Cardiac muscle cell (in vitro differentiated cells and primary cell): Measurements from ENCODE around the gene CHKA. TPM values are rescaled to one million over a fixed set of nuclear protein-coding genes. Genes with fewer than 3 reads are reported as not detected.

Source experiments
- DNase-seq, 2 donors: peaks; one replicate each; pipeline versions ENCODE4 v3.0.0 to v3.0.0-alpha.2; 2010 to 2017; ENCODE audit warnings: low read depth in 1 of 2, low spot score in 1 of 2
- H3K27ac ChIP-seq: fragments of 200-600 bp; sonication (generic); 2 replicates; pipeline ENCODE4 v1.5.1; 2016
- H3K27me3 ChIP-seq: fragments of 200-600 bp; sonication (generic); 2 replicates; pipeline ENCODE4 v1.6.0; 2016; ENCODE audit warnings: control low read depth
- H3K36me3 ChIP-seq: fragments of 200-600 bp; sonication (generic); 2 replicates; pipeline ENCODE4 v1.5.1; 2016; ENCODE audit warnings: control low read depth
- H3K4me1 ChIP-seq: fragments of 200-600 bp; sonication (generic); 2 replicates; pipeline ENCODE4 v1.8.1; 2017; ENCODE audit warnings: low read depth, mild to moderate bottlenecking, mixed run types
- H3K4me3 ChIP-seq: fragments of 200-600 bp; sonication (generic); 2 replicates; pipeline ENCODE4 v1.5.1; 2016; ENCODE audit warnings: mild to moderate bottlenecking
- H3K9me3 ChIP-seq: fragments of 200-600 bp; sonication (generic); 2 replicates; pipeline ENCODE4 v1.5.1; 2017; ENCODE audit warnings: low read depth, mild to moderate bottlenecking, control low read depth
- polyA plus RNA-seq: library from polyadenylated mRNA; unstranded; fragments of >200 nt; fragmentation: Nextera tagmentation; extraction: Ambion mirVana; gene quantifications from 2 replicates; pipeline ENCODE4 v1.2.1, GENCODE V29; 2016
- total RNA-seq: library from RNA; depleted of rRNA; stranded (reverse); fragments of >200 nt; gene quantifications from 2 replicates; pipeline ENCODE4 v1.2.3, GENCODE V29; 2016
- TF ChIP-seq, protein P1 (sequence below): IDR thresholded peaks from 2 replicates; pipeline ENCODE4 v1.5.1; 2012; ENCODE audit warnings: low read depth, mild to moderate bottlenecking, low read length

The CHKA gene
- total and polyA plus RNA-seq, 2 experiments from 2014 or later, result 37.6 to 143 TPM

- no peak overlapping the region for H3K4me3 ChIP-seq
- peak in 1 of 2 donors; percentile 30 for DNase-seq
- TF ChIP-seq, protein P1, sequence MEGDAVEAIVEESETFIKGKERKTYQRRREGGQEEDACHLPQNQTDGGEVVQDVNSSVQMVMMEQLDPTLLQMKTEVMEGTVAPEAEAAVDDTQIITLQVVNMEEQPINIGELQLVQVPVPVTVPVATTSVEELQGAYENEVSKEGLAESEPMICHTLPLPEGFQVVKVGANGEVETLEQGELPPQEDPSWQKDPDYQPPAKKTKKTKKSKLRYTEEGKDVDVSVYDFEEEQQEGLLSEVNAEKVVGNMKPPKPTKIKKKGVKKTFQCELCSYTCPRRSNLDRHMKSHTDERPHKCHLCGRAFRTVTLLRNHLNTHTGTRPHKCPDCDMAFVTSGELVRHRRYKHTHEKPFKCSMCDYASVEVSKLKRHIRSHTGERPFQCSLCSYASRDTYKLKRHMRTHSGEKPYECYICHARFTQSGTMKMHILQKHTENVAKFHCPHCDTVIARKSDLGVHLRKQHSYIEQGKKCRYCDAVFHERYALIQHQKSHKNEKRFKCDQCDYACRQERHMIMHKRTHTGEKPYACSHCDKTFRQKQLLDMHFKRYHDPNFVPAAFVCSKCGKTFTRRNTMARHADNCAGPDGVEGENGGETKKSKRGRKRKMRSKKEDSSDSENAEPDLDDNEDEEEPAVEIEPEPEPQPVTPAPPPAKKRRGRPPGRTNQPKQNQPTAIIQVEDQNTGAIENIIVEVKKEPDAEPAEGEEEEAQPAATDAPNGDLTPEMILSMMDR, result no peak
- no peaks in the 10 kb centered on the region for H3K9me3 ChIP-seq
- H3K36me3 ChIP-seq, result no peaks in the 10 kb centered on the region
- peaks cover 14% of the 10 kb centered on the region for H3K4me1 ChIP-seq
- H3K27ac ChIP-seq, result peak overlapping the region; percentile 84
- no peaks in the 10 kb centered on the region for H3K27me3 ChIP-seq
Observed at GRCh38 chr11:68107689-68108088, 13.5 kb downstream of the CHKA start.

DNA sequence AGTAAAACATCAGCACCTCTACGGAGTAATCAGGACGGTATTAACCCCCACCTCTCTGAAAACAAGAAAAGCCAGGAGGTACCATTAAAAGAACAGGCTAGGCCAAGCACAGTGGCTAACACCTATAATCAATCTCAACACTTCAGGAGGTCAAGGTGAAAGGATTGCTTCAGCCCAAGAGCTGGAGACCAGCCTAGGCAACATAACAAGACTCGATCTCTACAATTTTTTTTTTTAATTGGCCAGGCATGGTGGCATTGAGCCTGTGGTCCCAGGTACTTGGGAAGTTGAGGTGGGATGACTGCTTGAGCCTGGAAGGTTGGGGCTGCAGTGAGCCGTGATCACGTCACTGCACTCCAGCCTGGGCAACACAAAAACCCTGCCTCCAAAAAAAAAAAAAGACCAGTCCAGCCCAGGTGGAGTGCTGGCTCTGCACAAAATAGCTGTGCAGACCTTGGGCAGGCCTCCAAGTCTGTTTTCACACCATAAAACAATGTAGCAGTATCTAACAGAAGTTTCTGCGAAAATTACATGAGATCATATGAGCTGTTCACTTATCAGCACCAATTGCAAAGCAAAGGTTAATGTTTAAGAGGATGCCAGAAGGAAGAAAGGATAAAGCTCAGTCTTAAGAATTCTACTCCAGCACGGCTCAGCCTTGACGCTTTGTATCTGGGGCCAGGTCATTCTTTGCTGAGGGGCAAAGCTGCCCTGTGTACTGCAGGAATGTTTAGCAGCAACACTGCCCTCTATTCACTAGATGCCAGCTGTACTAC is 14.8 kb downstream of the CHKA start:
- H3K9me3 ChIP-seq, result no peaks in the 10 kb centered on the region
- no peak overlapping the region for H3K4me3 ChIP-seq
- DNase-seq, result peak in 1 of 2 donors; percentile 52
- no peaks in the 10 kb centered on the region for H3K36me3 ChIP-seq
- TF ChIP-seq, protein P1, result no peak
- no peaks in the 10 kb centered on the region for H3K27me3 ChIP-seq
- H3K4me1 ChIP-seq, result peaks cover 14% of the 10 kb centered on the region
- peak overlapping the region; percentile 84 for H3K27ac ChIP-seq

DNA sequence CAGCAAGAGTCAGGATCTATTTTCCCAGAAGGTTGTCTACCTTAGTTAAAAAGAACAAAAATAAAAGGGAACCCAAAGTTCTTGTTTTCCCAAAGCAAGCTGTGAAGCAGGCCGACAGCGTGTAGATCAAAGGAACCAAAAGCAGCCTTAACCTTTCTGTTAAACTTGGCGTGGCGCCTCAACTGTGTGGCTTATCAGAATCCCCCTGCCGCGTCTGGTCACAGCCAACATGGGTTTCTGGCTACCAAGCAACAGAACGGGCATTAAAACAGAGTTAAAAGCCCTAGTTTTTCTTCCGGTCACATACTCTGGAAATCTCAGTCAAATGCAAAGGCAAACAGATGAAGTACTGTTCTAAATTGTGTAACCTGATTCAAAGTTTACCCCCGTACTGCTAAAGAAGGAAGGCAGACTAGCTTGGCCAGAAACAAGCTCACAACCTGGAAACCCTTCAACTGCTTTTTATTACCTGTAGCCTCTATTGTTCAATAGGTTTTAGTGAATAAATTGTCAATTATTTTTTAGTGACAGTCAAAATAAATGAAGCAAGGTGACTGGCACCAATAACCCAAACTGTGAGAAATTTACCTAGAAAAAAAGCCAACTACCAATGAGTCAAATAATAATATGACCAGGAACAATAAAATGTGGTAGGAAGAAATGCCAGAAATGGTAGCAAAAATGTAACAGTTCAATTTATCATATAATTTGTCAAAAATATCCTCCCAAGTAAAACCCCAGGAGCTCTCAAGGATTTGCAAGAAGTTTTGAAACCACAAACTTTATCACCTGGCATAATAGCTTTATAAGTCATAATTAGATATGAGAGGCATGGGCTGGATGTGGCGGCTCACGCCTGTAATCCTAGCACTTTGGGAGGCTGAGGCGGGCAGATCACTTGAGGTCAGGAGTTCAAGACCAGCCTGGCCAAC is 21.4 kb downstream of the CHKA start:
- Histone ChIP-seq H3K9me3 (no peaks in the 10 kb centered on the region), H3K4me1 (peaks cover 15% of the 10 kb centered on the region), H3K36me3 (peaks cover 5% of the 10 kb centered on the region), H3K27ac (peak overlapping the region; percentile 83), H3K27me3 (no peaks in the 10 kb centered on the region), H3K4me3 (no peak overlapping the region)
- DNase-seq, result peak; percentile 46 to 64
- TF ChIP-seq, protein P1, result no peak

DNA sequence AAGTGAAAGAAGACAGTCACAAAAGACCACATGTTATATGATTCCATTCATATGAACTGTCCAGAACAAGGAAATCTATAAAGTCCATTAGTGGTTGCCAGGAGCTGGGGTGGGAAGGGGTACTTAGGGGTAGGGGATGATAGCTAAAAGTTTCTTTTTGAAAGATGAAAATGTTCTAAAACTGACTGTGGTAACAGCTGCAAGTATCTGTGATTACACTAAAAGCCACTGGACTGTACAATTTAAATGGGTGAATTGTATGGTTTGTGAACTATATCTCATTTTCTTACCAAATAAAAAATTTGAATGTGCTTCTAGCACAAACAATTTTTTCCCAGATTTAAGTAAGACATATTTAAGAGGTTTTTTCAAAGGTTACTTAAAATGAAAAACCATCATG is 22.1 kb downstream of the CHKA start:
- no peaks in the 10 kb centered on the region for H3K27me3 ChIP-seq
- H3K4me3 ChIP-seq, result no peak overlapping the region
- peaks cover 15% of the 10 kb centered on the region for H3K4me1 ChIP-seq
- peak overlapping the region; percentile 83 for H3K27ac ChIP-seq
- no peaks in the 10 kb centered on the region for H3K9me3 ChIP-seq
- no peak for DNase-seq
- TF ChIP-seq, protein P1, result no peak
- H3K36me3 ChIP-seq, result peaks cover 5% of the 10 kb centered on the region

- H3K27me3 ChIP-seq, result no peaks in the 10 kb centered on the region
- H3K9me3 ChIP-seq, result no peaks in the 10 kb centered on the region
- TF ChIP-seq, protein P1, result no peak
- no peak overlapping the region for H3K27ac ChIP-seq
- no peak overlapping the region for H3K4me3 ChIP-seq
- DNase-seq, result no peak
- peaks cover 8% of the 10 kb centered on the region for H3K36me3 ChIP-seq
- peaks cover 18% of the 10 kb centered on the region for H3K4me1 ChIP-seq
Observed at GRCh38 chr11:68096962-68097361, 24.2 kb downstream of the CHKA start.
